NCI-H2227 (cell line): ENCODE data around the gene NPTX1.

Source experiments
- DNase-seq: peaks from one replicate; lab custom pipeline; 2025; ENCODE audit not compliant: unreplicated experiment; lab: John Stamatoyannopoulos, UW

Gene NPTX1

DNA sequence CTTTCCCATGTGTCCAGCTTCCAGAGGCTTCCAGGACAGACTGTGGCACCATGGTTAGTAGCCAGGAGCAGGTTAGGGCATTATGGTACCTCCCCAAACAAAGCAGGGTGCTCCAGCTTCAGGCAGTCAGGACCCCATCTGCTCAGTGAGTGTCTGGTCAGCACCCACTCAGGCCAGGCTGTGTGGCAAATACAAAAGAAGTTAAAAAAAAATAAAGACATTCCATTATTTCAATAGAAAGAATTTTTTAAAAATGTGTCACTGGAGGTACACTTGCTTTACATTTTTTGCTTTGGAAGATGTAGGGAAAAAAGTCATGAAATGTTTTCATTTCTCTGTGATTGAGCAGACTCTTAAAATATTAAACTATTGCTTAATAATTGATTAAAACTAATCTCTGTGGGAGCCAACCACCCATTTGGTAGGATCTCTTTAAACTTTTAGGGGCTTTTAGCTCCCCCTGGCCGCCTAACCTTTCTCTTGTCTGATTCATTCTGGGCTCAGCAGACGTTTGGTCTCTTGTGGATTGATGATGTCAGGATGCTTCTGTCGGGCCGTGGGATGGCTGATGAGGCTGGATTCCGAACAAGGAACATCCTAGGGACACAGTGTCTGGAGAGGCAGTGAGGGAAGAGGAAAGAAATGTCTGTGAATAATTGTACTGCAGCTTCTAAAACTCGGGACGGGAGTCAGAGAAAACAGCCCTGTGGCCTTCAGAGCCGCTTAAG lies 28.4 kb upstream of the NPTX1 start:
- no peak for DNase-seq

GRCh38 chr17:80503921-80504320 lies 27.5 kb upstream of the NPTX1 start:
- no peak for DNase-seq

GRCh38 chr17:80503031-80503430 lies 26.6 kb upstream of the NPTX1 start:
- no peak for DNase-seq

DNA sequence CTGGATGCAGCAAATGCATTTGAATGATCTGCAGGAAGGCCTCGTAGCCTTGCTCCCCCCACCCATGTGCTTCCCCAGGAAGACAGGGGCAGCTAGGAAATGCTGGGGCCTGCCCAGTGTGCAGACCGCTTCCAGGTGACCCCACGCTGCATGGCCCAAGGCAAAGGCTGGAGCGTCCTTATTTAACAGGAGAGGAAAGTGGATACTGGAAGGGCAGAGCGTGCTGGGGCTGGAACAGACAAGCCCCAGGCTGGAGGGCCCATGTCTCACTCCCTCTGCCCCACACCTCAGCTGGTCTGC lies 26.1 kb upstream of the NPTX1 start:
- DNase-seq = no peak

DNA sequence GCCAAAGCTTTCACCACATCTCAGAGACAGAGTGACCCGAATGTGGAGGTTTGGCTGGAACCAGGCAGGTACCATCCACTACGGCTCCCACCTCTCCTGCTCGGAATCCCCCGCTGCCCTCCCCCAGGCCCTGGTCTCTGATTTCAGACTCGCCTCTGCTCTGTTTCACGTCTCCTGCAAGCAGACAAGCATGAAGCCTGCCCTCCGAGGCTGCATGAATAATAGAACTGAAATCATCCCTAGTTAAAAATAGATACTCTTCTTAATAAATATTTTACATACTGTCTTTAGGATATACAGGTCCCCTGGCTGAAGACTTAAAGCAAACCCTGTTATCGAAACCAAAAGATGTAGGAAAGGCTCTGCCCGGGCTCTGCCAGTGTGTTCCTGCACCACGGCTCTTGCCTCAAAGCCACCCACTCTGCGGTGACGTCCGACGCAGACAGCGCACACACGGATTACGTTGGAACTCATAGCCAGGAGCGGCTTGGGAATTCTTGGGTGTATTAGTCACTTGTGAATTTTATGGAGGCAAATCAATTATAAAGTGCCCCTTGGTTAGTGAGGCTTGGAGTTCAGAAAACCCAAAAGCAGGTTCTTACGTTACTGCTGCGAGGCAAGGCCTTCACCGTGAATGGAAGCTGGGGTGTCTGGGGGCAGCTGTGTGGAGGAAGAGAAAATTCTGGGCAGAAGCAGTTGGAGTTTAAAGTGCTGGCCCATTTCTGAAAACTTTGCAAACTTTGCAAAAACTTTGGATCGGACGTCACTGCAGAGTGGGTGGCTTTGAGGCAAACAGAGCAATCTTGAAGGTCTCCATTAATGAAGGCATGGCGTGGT lies 25.6 kb upstream of the NPTX1 start:
- DNase-seq = no peak

DNA sequence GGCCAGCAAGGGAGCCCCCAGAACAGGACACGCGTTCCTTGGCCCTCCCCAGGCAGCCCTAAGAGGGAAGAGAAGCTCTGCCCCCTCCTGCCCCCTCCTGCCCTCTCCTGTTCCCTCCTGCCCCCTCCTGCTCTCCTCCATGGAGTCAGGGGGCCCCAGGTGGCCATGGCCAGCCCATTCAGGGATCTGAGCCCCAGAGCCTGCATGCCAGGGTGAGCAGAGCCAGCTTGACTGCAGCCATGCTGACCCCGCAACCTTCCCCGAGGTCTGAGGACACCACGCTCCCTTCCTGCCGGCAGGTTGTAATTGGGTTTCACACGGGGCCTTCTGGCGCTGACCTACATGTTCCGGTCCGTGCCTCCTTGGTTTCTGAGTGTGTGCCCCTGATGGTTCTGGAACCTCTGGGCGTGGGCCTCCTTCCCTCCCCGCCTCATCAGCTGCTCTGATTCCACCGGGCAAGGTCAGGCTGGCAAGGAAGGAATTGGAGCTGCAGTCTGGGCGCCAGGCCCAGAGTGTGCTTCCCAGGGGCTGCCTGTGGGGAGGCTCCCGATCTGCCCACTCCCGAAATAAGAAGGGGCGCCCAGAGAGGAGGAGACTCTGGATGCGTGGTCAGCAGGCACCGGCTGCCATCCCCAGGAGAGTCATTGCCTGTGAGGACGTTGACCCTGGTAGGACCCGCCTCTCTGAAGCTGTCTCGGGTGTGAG lies 23.7 kb upstream of the NPTX1 start:
- DNase-seq = no peak

GRCh38 chr17:80499560-80499959 lies 23.2 kb upstream of the NPTX1 start:
- DNase-seq = no peak

DNA sequence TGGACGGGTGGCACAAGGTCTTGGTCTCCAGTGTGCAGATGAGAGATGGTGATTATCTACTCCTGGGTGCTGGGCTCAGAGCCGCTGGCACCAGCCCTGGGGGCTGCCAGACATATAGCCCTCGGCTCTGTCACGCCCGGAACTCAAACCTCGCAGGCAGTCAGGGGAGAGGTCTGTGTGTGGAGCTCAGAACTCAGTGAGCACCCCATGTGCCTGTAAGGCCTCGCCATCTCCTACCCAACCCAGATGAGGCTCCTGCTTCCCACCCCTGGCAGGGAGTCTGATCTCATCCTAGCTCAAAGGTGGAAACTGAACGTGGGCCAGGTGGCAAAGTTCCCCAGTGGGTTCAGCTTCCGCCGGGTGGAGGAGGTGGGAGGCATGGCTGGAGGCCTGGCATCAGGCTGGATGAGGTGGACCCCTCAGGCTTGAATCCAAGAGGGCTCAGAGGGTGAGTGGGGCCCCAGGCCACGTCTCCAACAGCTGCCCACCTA lies 22.6 kb upstream of the NPTX1 start:
- DNase-seq = no peak

- DNase-seq = peak; percentile 49
Observed at GRCh38 chr17:80498242-80498919, 22.0 kb upstream of the NPTX1 start.

DNA sequence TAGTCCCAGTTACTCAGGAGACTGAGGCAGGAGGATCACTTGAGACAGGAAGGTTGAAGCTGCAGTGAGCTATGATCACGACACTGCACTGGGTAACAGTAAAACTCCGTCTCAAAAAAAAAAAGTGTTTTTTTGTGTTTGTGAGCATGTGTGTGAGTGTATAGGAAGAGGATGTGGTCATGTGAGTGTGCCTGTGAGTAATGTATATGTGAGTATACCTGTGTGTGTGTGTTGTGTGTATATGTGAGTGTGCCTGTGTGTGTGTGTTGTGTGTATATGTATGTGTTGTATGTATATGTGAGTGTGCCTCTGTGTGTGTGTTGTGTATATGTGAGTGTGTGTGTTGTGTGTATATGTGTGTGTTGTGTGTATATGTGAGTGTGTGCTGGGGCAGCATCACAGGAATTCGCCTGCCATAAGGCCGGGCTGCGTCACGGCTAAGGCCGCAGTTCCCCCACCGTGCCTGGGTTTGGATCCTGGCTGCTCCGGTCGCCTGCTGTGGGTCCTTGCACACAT lies 21.4 kb upstream of the NPTX1 start:
- DNase-seq = no peak

GRCh38 chr17:80494547-80494946 lies 18.1 kb upstream of the NPTX1 start:
- no peak for DNase-seq

- DNase-seq = no peak
Observed at GRCh38 chr17:80492343-80493136, 16.1 kb upstream of the NPTX1 start.

- peak; percentile 60 for DNase-seq
Observed at GRCh38 chr17:80491478-80492342, 15.3 kb upstream of the NPTX1 start.

DNA sequence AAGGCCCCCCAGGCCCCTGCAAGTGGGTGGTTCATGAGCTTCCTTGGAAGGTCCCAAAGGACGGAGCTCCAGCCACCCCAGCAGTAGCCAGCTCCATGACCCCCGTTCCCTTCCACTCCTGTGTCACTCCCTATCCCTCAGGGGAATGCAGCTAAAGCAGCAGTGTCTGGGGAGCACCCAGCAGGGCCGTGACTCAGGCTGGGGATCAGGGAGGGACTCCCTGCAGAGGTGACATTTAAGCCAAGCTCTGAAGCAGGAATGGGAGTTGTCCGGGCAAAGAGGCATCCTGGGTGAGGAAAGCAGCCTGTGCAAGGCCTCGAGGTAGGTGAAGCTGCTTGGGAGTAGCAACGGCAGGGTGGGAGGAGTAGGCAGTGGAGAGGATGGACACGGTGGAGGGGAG lies 11.1 kb upstream of the NPTX1 start:
- DNase-seq = no peak

GRCh38 chr17:80486692-80487091 lies 10.3 kb upstream of the NPTX1 start:
- DNase-seq = peak; percentile 27

GRCh38 chr17:80485846-80486245 lies 9.4 kb upstream of the NPTX1 start:
- DNase-seq = no peak

GRCh38 chr17:80482555-80483308 lies 6.3 kb upstream of the NPTX1 start:
- DNase-seq = no peak

GRCh38 chr17:80482058-80482318 lies 5.6 kb upstream of the NPTX1 start:
- DNase-seq = no peak
